SHP77 (cell line): ENCODE results near the gene IFI44.

Experiments
- DNase-seq, 2 experiments: peaks; one replicate each; lab custom pipeline; 2025; lab: John Stamatoyannopoulos, UW

Gene IFI44

DNA sequence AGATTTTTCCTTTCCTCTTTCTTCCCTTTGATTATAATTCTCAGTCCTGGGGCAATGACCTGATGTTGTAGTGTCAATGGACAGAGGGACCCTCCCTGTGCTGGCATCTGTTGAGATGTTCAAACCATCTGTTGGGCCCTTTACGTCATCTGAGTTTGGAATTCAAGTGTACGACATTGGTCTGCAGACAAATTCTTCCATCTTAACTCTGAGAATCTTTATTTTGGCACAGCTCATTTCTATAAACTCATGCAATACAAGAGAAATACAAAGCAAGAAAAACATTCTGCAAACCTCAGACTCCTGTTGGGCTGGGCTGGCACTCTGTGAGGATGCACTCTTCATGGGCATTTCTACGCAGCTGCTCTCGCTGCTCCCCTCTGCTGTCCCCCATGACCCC is 54.2 kb downstream of the IFI44 start:
- no peak for DNase-seq

DNA sequence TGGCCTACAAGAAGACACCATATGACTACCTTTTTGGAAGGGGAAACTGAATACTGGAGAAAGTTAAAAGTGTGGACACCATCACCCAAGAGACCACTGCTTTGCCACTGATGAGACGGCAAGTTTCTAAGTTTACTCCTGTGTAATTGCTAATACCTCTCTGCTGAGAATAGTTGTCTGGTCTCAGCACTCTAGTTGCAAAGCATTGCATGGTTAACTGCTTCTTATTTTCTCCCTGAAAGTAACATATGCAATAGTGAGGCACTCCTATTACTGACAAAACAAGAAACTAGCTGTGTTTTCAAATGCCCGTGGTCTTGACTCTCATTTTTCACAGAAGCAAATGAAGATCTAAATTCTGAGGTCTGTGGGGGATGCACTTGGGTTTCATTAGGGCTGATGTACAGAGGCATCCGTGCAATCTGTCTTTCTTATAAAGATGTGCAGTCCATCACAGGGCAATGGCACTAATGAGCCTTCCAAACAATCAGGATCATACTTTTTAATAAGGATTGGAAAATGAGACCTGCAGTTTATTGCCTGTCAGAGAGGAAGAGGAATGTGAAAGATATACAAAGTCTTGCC is 62.9 kb downstream of the IFI44 start:
- DNase-seq: no peak

DNA sequence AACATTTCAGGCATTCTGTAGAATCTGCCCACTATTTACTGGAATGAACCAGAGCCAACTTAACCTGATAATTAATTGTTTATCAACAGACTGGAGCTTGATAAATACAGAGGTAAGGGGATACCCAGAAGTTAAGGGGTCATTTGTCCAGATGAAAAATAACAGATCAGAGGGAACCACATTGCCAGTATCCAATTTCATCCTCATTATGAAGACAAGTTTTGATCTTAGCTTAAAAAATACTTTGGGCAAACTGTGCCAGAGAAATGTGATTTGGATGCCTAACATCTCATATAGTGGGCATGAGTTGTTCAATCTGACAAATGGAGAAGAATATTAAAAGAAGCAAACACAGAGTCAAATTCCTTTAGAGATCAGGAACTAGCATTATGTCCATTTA is 63.7 kb downstream of the IFI44 start:
- DNase-seq: no peak
